ENCODE measurements around the gene PILRA. TPM values are rescaled to one million over a fixed set of nuclear protein-coding genes. Genes with fewer than 3 reads are reported as not detected.

The PILRA gene
- total RNA-seq, 4 donors from 2014 or later, result 1.3 to 8.5 (median 4.2) TPM

GRCh38 chr7:100418930-100419659, 45.8 kb downstream of the PILRA start:
- no peak overlapping the region for H3K4me3 ChIP-seq
- H3K4me1 ChIP-seq, result no peaks in the 10 kb centered on the region
- no peak for DNase-seq (ENCODE audit: low spot score in 2 of 2)
- H3K27me3 ChIP-seq, result no peaks in the 10 kb centered on the region
- no peaks in the 10 kb centered on the region for H3K36me3 ChIP-seq
- TF ChIP-seq CTCF (IDR thresholded peaks at IDR 0.05) (no peak), EP300 (IDR thresholded peaks at IDR 0.05) (no peak), POLR2A (IDR thresholded peaks at IDR 0.05) (no peak), POLR2AphosphoS5 (IDR thresholded peaks at IDR 0.05) (no peak)
- no peaks in the 10 kb centered on the region for H3K9me3 ChIP-seq
- 96% methylated on average over 1 of the region's 1 CpG for WGBS
- H3K27ac ChIP-seq, result no peak overlapping the region

GRCh38 chr7:100419660-100420226, 46.5 kb downstream of the PILRA start:
- Histone ChIP-seq H3K27me3 (no peaks in the 10 kb centered on the region), H3K4me3 (no peak overlapping the region), H3K27ac (no peak overlapping the region), H3K36me3 (no peaks in the 10 kb centered on the region), H3K4me1 (no peaks in the 10 kb centered on the region), H3K9me3 (no peaks in the 10 kb centered on the region)
- no peak for TF ChIP-seq POLR2A (IDR thresholded peaks at IDR 0.05)
- no peak for DNase-seq (ENCODE audit: low spot score in 2 of 2)
- WGBS, result 79% methylated on average over 1 of the region's 1 CpG

GRCh38 chr7:100423315-100423714, 50.0 kb downstream of the PILRA start:
- no peak for DNase-seq (ENCODE audit: low spot score in 2 of 2)
- TF ChIP-seq POLR2A (IDR thresholded peaks at IDR 0.05) (no peak), EP300 (IDR thresholded peaks at IDR 0.05) (no peak), CTCF (IDR thresholded peaks at IDR 0.05) (no peak), POLR2AphosphoS5 (IDR thresholded peaks at IDR 0.05) (no peak)
- Histone ChIP-seq H3K4me1 (peaks cover 5% of the 10 kb centered on the region), H3K27me3 (no peaks in the 10 kb centered on the region), H3K4me3 (no peak overlapping the region), H3K9me3 (no peaks in the 10 kb centered on the region), H3K27ac (no peak overlapping the region), H3K36me3 (no peaks in the 10 kb centered on the region)
- 87% methylated on average over 6 of the region's 6 CpGs for WGBS

- 88% methylated on average over 1 of the region's 1 CpG for WGBS
- Histone ChIP-seq H3K4me1 (peaks cover 9% of the 10 kb centered on the region), H3K27ac (no peak overlapping the region), H3K4me3 (no peak overlapping the region), H3K9me3 (no peaks in the 10 kb centered on the region), H3K27me3 (no peaks in the 10 kb centered on the region), H3K36me3 (no peaks in the 10 kb centered on the region)
- no peak for DNase-seq (ENCODE audit: low spot score in 2 of 2)
- no peak for TF ChIP-seq POLR2A (IDR thresholded peaks at IDR 0.05)
- TF ChIP-seq CTCF (IDR thresholded peaks at IDR 0.05), result no peak
- TF ChIP-seq POLR2AphosphoS5 (IDR thresholded peaks at IDR 0.05), result no peak
- no peak for TF ChIP-seq EP300 (IDR thresholded peaks at IDR 0.05)
Observed at GRCh38 chr7:100425347-100425746, 52.1 kb downstream of the PILRA start.

GRCh38 chr7:100426516-100426915, 53.2 kb downstream of the PILRA start:
- Histone ChIP-seq H3K27ac (no peak overlapping the region), H3K27me3 (no peaks in the 10 kb centered on the region), H3K4me3 (no peak overlapping the region), H3K9me3 (no peaks in the 10 kb centered on the region), H3K36me3 (no peaks in the 10 kb centered on the region), H3K4me1 (peaks cover 20% of the 10 kb centered on the region)
- TF ChIP-seq EP300 (IDR thresholded peaks at IDR 0.05), result no peak
- no peak for TF ChIP-seq POLR2AphosphoS5 (IDR thresholded peaks at IDR 0.05)
- TF ChIP-seq POLR2A (IDR thresholded peaks at IDR 0.05), result no peak
- no peak for TF ChIP-seq CTCF (IDR thresholded peaks at IDR 0.05)
- no peak for DNase-seq (ENCODE audit: low spot score in 2 of 2)

All from suprapubic skin (tissue), 4 donors.